GM19025 (cell line): ENCODE data around the gene ZNF541.

ENCODE experiments used
- ATAC-seq: cut with Tn5 transposase; IDR thresholded peaks from one replicate; pipeline ENCODE4 v1.9.1; 2021; ENCODE audit warnings: mild to moderate bottlenecking, low read depth, moderate library complexity; ENCODE audit not compliant: unreplicated experiment

Gene ZNF541

GRCh38 chr19:47549261-47549862 is 23.6 kb downstream of the ZNF541 start:
- ATAC-seq: no peak

- no peak for ATAC-seq
These were observed 25.7 kb downstream of the ZNF541 start for GRCh38 chr19:47547199-47547598.

GRCh38 chr19:47545061-47545948 is 27.6 kb downstream of the ZNF541 start:
- ATAC-seq: no peak

- no peak for ATAC-seq
These were observed 28.5 kb downstream of the ZNF541 start for GRCh38 chr19:47544476-47544875.

- no peak for ATAC-seq
These were observed 28.9 kb downstream of the ZNF541 start for GRCh38 chr19:47544075-47544474.

GRCh38 chr19:47542030-47542475 is 30.9 kb downstream of the ZNF541 start:
- ATAC-seq: no peak

- ATAC-seq: no peak
These were observed 31.4 kb downstream of the ZNF541 start for GRCh38 chr19:47541518-47541917.

- ATAC-seq: no peak
These were observed 32.2 kb downstream of the ZNF541 start for GRCh38 chr19:47540748-47541147.

GRCh38 chr19:47539747-47540311 is 33.1 kb downstream of the ZNF541 start:
- ATAC-seq: no peak

- no peak for ATAC-seq
These were observed 34.1 kb downstream of the ZNF541 start for GRCh38 chr19:47538812-47539211.

GRCh38 chr19:47537493-47537892 is 35.5 kb downstream of the ZNF541 start:
- no peak for ATAC-seq

GRCh38 chr19:47534628-47535027 is 38.3 kb downstream of the ZNF541 start:
- no peak for ATAC-seq

GRCh38 chr19:47531640-47532387 is 41.1 kb downstream of the ZNF541 start:
- no peak for ATAC-seq

GRCh38 chr19:47529018-47529742 is 43.8 kb downstream of the ZNF541 start:
- ATAC-seq: no peak

GRCh38 chr19:47526798-47527197 is 46.1 kb downstream of the ZNF541 start:
- no peak for ATAC-seq

GRCh38 chr19:47523473-47523872 is 49.5 kb downstream of the ZNF541 start:
- no peak for ATAC-seq
